Choroid plexus epithelial cell (primary cell): ENCODE results near the gene GSTO1.

Experiments used
- DNase-seq: peaks from one replicate; pipeline ENCODE4 v3.0.0-alpha.2; 2010; ENCODE audit warnings: low read depth
- H3K4me3 ChIP-seq: 2 replicates; pipeline ENCODE4 v1.5.1; 2011; ENCODE audit warnings: low read depth, mild to moderate bottlenecking, control low read depth, low read length, moderate library complexity
- TF ChIP-seq, protein P1 (sequence below): conservative IDR thresholded peaks from 2 replicates; pipeline ENCODE4 v1.5.1; 2011; ENCODE audit warnings: low read depth, mild to moderate bottlenecking, control low read depth, inconsistent platforms, low read length, moderate library complexity

The GSTO1 gene

DNA sequence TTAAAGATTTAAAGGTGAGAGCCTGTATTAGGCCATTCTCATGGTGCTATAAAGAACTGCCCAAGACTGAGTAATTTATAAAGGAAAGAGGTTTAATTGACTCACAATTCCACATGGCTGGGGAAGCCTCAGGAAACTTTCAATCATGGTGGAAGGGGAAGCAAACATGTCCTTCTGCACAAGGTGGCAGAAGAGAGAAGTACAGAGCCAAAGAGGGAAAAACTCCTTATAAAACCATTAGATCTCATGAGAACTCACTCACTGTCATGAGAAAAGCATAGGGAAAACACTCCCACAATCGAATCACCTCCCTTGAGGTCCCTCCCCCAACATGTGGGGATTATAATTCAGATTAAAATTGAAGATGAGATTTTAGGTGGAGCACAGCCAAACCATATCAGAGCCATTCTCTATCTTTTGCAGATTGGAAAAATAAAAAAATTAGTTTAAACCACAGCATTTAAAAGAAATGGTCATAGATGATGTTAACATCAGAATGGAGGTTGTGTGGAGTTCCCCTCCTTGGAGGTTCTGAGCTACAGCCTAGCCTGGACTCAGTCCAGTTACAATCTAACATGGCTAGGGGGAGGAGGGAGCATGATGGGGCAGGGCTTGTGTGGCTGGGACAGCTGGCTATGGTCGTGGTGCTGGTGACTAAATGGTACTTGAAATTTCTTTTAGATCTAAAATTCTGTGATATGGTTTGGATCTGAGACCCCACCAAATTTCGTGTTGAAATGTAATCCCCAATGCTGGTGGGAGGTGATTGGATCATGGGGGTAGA is 47.4 kb downstream of the GSTO1 start:
- H3K4me3 ChIP-seq: no peak overlapping the region
- peak; percentile 61 for DNase-seq
- TF ChIP-seq, protein P1, sequence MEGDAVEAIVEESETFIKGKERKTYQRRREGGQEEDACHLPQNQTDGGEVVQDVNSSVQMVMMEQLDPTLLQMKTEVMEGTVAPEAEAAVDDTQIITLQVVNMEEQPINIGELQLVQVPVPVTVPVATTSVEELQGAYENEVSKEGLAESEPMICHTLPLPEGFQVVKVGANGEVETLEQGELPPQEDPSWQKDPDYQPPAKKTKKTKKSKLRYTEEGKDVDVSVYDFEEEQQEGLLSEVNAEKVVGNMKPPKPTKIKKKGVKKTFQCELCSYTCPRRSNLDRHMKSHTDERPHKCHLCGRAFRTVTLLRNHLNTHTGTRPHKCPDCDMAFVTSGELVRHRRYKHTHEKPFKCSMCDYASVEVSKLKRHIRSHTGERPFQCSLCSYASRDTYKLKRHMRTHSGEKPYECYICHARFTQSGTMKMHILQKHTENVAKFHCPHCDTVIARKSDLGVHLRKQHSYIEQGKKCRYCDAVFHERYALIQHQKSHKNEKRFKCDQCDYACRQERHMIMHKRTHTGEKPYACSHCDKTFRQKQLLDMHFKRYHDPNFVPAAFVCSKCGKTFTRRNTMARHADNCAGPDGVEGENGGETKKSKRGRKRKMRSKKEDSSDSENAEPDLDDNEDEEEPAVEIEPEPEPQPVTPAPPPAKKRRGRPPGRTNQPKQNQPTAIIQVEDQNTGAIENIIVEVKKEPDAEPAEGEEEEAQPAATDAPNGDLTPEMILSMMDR: peak; percentile 29

DNA sequence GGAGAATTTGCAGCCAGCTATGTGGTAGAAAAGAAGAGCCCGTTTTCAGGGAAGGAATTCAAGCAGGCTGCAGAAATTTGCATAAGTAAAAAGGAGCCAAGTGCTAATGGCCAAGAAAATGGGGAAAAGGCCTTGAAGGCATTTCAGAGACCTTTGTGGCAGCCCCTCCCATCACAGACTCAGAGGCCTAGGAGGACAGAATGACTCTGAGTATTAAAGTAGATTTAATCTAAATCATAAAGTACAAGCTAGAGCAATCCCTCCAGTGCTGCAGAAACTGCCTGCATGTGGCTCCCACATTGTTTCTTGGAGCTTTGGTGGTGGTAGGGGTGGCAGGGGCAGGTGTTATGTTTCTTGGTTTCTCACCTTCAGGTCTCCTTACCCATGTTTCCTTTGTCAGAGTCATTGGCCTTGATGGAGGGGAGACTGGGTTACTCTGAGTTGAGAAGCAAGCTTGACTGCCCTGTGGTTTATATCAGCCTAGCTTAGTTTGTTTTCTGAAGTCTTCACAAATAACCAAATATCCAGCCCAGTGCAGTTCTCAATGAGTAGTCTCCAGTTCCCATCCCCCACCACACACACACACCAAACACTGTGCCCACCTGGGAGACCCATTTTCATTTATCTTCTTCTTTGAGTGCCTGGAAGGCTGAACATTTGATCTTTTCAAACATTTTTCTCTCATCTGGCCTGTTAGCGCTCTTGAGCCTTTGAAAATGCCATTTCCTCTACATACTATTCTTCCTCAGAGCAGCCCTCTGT is 49.1 kb downstream of the GSTO1 start:
- peak; percentile 12 for DNase-seq
- H3K4me3 ChIP-seq: no peak overlapping the region
- TF ChIP-seq, protein P1: no peak

- peak; percentile 6 for DNase-seq
- TF ChIP-seq, protein P1: no peak
These were observed 49.7 kb downstream of the GSTO1 start for GRCh38 chr10:104304356-104304745.

GRCh38 chr10:104304927-104305326 is 50.2 kb downstream of the GSTO1 start:
- TF ChIP-seq, protein P1: no peak
- peak; percentile 54 for DNase-seq
- no peak overlapping the region for H3K4me3 ChIP-seq

More at GRCh38 chr10:104304356-104304745, 49.7 kb downstream of the GSTO1 start:
- no peak overlapping the region for H3K4me3 ChIP-seq

- TF ChIP-seq, protein P1: no peak
- DNase-seq: peak; percentile 45
- H3K4me3 ChIP-seq: no peak overlapping the region
These were observed 52.2 kb downstream of the GSTO1 start for GRCh38 chr10:104306897-104307296.

GRCh38 chr10:104307576-104308438 is 53.1 kb downstream of the GSTO1 start:
- TF ChIP-seq, protein P1: no peak
- no peak overlapping the region for H3K4me3 ChIP-seq
- DNase-seq: peak; percentile 63
